ENCODE measurements around the gene THRB. TPM values are rescaled to one million over a fixed set of nuclear protein-coding genes. Genes with fewer than 3 reads are reported as not detected.

Gene THRB
- total RNA-seq (2014; rRNA removed; shearing (Covaris generic)), result 1.3 and 2.0 TPM in 2 replicates

- DNase-seq (ENCODE audit: low read depth), result peak; percentile 39
Measured at GRCh38 chr3:24494618-24495325, at the start of gene THRB. Gene THRB, minus strand, starts transcription at chr3:24494850.

GRCh38 chr3:24541935-24542334 is 47.3 kb upstream of the THRB start:
- no peak for DNase-seq (ENCODE audit: low read depth)

GRCh38 chr3:24540821-24541220 is 46.2 kb upstream of the THRB start:
- DNase-seq (ENCODE audit: low read depth), result no peak

- no peak for DNase-seq (ENCODE audit: low read depth)
Measured at GRCh38 chr3:24539699-24540098, 45.0 kb upstream of the THRB start.

GRCh38 chr3:24538891-24539290 is 44.2 kb upstream of the THRB start:
- DNase-seq (ENCODE audit: low read depth), result no peak

- DNase-seq (ENCODE audit: low read depth), result no peak
Measured at GRCh38 chr3:24533561-24534193, 39.0 kb upstream of the THRB start.

- no peak for DNase-seq (ENCODE audit: low read depth)
Measured at GRCh38 chr3:24530471-24530870, 35.8 kb upstream of the THRB start.

GRCh38 chr3:24529210-24529609 is 34.6 kb upstream of the THRB start:
- no peak for DNase-seq (ENCODE audit: low read depth)

GRCh38 chr3:24526640-24527212 is 32.1 kb upstream of the THRB start:
- no peak for DNase-seq (ENCODE audit: low read depth)

- DNase-seq (ENCODE audit: low read depth), result no peak
Measured at GRCh38 chr3:24525557-24525956, 30.9 kb upstream of the THRB start.

- DNase-seq (ENCODE audit: low read depth), result no peak
Measured at GRCh38 chr3:24525022-24525421, 30.4 kb upstream of the THRB start.

- DNase-seq (ENCODE audit: low read depth), result peak; percentile 57
Measured at GRCh38 chr3:24523988-24524727, 29.5 kb upstream of the THRB start.

GRCh38 chr3:24523215-24523614 is 28.6 kb upstream of the THRB start:
- no peak for DNase-seq (ENCODE audit: low read depth)

GRCh38 chr3:24522146-24522579 is 27.5 kb upstream of the THRB start:
- no peak for DNase-seq (ENCODE audit: low read depth)

- DNase-seq (ENCODE audit: low read depth), result peak; percentile 43
Measured at GRCh38 chr3:24521420-24522145, 26.9 kb upstream of the THRB start.

- DNase-seq (ENCODE audit: low read depth), result no peak
Measured at GRCh38 chr3:24520976-24521419, 26.3 kb upstream of the THRB start.

GRCh38 chr3:24520101-24520495 is 25.4 kb upstream of the THRB start:
- no peak for DNase-seq (ENCODE audit: low read depth)

GRCh38 chr3:24519368-24520100 is 24.9 kb upstream of the THRB start:
- DNase-seq (ENCODE audit: low read depth), result peak; percentile 59

- no peak for DNase-seq (ENCODE audit: low read depth)
Measured at GRCh38 chr3:24518990-24519367, 24.3 kb upstream of the THRB start.

GRCh38 chr3:24514119-24514518 is 19.5 kb upstream of the THRB start:
- peak; percentile 34 for DNase-seq (ENCODE audit: low read depth)

- peak; percentile 7 for DNase-seq (ENCODE audit: low read depth)
Measured at GRCh38 chr3:24513463-24513862, 18.8 kb upstream of the THRB start.

All from M059J (cell line).